ENCODE data around the gene CPVL. TPM values are rescaled to one million over a fixed set of nuclear protein-coding genes. Genes with fewer than 3 reads are reported as not detected.

Gene CPVL
- total and polyA plus RNA-seq, 2 experiments from 2014 or later, result 31.9 to 37.8 TPM

DNA sequence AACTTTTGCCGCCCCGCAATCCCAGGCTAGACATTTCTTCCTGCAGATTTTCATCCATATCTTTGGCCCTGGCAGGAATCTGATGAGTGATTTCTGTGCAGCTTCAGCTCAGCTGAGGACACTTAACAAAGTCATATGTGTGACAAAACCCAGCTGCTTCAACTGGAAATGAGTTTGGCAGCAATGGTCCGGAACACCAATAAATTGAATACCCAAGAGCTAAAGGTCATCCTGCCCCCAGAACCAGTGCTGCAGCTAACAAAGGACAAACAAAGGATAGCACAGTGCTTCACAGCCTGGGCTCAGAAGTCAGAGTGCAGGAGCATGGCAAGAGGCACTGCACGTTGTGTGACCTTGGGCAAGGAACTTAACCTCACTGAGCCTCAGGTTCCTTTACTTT lies 148.2 kb downstream of the CPVL start:
- Histone ChIP-seq H3F3A (replicated peaks; ENCODE audit: low read depth) (no peaks in the 10 kb centered on the region), H3K4me2 (no peak overlapping the region; the same call in 1 of the 2 replicates), H3K9me2 (ENCODE audit: insufficient read depth) (no peaks in the 10 kb centered on the region), H3K36me3 (ENCODE audit: insufficient read depth) (no peaks in the 10 kb centered on the region), H3K27ac (ENCODE audit: low read depth) (no peak overlapping the region), H3K4me3 (no peak overlapping the region), H4K20me1 (replicated peaks; ENCODE audit: insufficient read depth) (no peaks in the 10 kb centered on the region), H2AFZ (no peak overlapping the region), H3K79me2 (replicated peaks; ENCODE audit: insufficient read depth) (no peaks in the 10 kb centered on the region), H3K27me3 (ENCODE audit: insufficient read depth) (no peaks in the 10 kb centered on the region), H3K4me1 (ENCODE audit: insufficient read depth) (peaks cover 12% of the 10 kb centered on the region)
- peaks cover 1% of the 10 kb centered on the region for H3K27me3 Mint-ChIP-seq (ENCODE audit: insufficient read depth, low read depth, poor library complexity)
- peaks cover 5% of the 10 kb centered on the region for H3K9me3 Mint-ChIP-seq
- H3K36me3 Mint-ChIP-seq (ENCODE audit: low read depth), result peaks cover 5% of the 10 kb centered on the region
- ATAC-seq (peak; percentile 53; the same call in 2 of the 3 replicates), DNase-seq (ENCODE audit: low spot score) (no peak)
- no peak overlapping the region for H3K27ac Mint-ChIP-seq
- H3K4me1 Mint-ChIP-seq, result peaks cover 20% of the 10 kb centered on the region
- H3K4me3 Mint-ChIP-seq, result no peak overlapping the region
- TF ChIP-seq POLR2AphosphoS5 (IDR thresholded peaks at IDR 0.05; ENCODE audit: low read depth) (no peak), EZH2 (IDR thresholded peaks at IDR 0.05; ENCODE audit: low read depth, unreplicated experiment) (no peak), ZNF114 (CRISPR knock-in tag; IDR thresholded peaks at IDR 0.05) (no peak), CREB1 (CRISPR knock-in tag; IDR thresholded peaks at IDR 0.05; ENCODE audit: low read depth) (no peak), JUNB (IDR thresholded peaks at IDR 0.05; ENCODE audit: unreplicated experiment) (no peak), STAT1 (IDR thresholded peaks at IDR 0.05; ENCODE audit: unreplicated experiment) (no peak), NANOG (IDR thresholded peaks at IDR 0.05; ENCODE audit: borderline replicate concordance) (no peak), ZNF331 (CRISPR knock-in tag; IDR thresholded peaks at IDR 0.05; ENCODE audit: low read depth) (no peak), EZH2phosphoT487 (IDR thresholded peaks at IDR 0.05; ENCODE audit: unreplicated experiment) (no peak)
- TF ChIP-seq, protein P1, sequence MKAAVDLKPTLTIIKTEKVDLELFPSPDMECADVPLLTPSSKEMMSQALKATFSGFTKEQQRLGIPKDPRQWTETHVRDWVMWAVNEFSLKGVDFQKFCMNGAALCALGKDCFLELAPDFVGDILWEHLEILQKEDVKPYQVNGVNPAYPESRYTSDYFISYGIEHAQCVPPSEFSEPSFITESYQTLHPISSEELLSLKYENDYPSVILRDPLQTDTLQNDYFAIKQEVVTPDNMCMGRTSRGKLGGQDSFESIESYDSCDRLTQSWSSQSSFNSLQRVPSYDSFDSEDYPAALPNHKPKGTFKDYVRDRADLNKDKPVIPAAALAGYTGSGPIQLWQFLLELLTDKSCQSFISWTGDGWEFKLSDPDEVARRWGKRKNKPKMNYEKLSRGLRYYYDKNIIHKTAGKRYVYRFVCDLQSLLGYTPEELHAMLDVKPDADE (IDR thresholded peaks at IDR 0.05), result no peak
- TF ChIP-seq, protein P2, sequence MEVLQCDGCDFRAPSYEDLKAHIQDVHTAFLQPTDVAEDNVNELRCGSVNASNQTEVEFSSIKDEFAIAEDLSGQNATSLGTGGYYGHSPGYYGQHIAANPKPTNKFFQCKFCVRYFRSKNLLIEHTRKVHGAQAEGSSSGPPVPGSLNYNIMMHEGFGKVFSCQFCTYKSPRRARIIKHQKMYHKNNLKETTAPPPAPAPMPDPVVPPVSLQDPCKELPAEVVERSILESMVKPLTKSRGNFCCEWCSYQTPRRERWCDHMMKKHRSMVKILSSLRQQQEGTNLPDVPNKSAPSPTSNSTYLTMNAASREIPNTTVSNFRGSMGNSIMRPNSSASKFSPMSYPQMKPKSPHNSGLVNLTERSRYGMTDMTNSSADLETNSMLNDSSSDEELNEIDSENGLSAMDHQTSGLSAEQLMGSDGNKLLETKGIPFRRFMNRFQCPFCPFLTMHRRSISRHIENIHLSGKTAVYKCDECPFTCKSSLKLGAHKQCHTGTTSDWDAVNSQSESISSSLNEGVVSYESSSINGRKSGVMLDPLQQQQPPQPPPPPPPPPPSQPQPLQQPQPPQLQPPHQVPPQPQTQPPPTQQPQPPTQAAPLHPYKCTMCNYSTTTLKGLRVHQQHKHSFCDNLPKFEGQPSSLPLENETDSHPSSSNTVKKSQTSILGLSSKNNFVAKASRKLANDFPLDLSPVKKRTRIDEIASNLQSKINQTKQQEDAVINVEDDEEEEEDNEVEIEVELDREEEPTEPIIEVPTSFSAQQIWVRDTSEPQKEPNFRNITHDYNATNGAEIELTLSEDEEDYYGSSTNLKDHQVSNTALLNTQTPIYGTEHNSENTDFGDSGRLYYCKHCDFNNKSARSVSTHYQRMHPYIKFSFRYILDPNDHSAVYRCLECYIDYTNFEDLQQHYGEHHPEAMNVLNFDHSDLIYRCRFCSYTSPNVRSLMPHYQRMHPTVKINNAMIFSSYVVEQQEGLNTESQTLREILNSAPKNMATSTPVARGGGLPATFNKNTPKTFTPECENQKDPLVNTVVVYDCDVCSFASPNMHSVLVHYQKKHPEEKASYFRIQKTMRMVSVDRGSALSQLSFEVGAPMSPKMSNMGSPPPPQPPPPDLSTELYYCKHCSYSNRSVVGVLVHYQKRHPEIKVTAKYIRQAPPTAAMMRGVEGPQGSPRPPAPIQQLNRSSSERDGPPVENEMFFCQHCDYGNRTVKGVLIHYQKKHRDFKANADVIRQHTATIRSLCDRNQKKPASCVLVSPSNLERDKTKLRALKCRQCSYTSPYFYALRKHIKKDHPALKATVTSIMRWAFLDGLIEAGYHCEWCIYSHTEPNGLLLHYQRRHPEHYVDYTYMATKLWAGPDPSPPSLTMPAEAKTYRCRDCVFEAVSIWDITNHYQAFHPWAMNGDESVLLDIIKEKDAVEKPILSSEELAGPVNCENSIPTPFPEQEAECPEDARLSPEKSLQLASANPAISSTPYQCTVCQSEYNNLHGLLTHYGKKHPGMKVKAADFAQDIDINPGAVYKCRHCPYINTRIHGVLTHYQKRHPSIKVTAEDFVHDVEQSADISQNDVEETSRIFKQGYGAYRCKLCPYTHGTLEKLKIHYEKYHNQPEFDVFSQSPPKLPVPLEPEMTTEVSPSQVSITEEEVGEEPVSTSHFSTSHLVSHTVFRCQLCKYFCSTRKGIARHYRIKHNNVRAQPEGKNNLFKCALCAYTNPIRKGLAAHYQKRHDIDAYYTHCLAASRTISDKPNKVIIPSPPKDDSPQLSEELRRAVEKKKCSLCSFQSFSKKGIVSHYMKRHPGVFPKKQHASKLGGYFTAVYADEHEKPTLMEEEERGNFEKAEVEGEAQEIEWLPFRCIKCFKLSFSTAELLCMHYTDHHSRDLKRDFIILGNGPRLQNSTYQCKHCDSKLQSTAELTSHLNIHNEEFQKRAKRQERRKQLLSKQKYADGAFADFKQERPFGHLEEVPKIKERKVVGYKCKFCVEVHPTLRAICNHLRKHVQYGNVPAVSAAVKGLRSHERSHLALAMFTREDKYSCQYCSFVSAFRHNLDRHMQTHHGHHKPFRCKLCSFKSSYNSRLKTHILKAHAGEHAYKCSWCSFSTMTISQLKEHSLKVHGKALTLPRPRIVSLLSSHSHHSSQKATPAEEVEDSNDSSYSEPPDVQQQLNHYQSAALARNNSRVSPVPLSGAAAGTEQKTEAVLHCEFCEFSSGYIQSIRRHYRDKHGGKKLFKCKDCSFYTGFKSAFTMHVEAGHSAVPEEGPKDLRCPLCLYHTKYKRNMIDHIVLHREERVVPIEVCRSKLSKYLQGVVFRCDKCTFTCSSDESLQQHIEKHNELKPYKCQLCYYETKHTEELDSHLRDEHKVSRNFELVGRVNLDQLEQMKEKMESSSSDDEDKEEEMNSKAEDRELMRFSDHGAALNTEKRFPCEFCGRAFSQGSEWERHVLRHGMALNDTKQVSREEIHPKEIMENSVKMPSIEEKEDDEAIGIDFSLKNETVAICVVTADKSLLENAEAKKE (CRISPR knock-in tag; IDR thresholded peaks at IDR 0.05), result no peak
- TF ChIP-seq, protein P3, sequence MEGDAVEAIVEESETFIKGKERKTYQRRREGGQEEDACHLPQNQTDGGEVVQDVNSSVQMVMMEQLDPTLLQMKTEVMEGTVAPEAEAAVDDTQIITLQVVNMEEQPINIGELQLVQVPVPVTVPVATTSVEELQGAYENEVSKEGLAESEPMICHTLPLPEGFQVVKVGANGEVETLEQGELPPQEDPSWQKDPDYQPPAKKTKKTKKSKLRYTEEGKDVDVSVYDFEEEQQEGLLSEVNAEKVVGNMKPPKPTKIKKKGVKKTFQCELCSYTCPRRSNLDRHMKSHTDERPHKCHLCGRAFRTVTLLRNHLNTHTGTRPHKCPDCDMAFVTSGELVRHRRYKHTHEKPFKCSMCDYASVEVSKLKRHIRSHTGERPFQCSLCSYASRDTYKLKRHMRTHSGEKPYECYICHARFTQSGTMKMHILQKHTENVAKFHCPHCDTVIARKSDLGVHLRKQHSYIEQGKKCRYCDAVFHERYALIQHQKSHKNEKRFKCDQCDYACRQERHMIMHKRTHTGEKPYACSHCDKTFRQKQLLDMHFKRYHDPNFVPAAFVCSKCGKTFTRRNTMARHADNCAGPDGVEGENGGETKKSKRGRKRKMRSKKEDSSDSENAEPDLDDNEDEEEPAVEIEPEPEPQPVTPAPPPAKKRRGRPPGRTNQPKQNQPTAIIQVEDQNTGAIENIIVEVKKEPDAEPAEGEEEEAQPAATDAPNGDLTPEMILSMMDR (conservative IDR thresholded peaks at IDR 0.05; ENCODE audit: low read depth in 2 of 2), result no peak
